Left lung (tissue), 10 donors: Measurements from ENCODE around the gene DNAH2. TPM values are rescaled to one million over a fixed set of nuclear protein-coding genes. Genes with fewer than 3 reads are reported as not detected.
"Not testable (repeated sequence)": the region's sequence is repeated elsewhere in the genome, so short reads cannot be mapped to it uniquely, and the experiment has no call there.

ENCODE experiments used
- ATAC-seq: fragments of 200-7000 bp; cut with Tn5 transposase; one replicate; pipeline ENCODE4 v1.9.1; 2020; ENCODE audit warnings: moderate library complexity
- DNase-seq, 4 donors: peaks; one replicate each; pipeline ENCODE4 v3.0.0-alpha.2; 2013 to 2020
- H3K27ac ChIP-seq, 2 donors: fragments of 200-600 bp; sonication (generic) in 1 of 2; one replicate each; pipeline versions ENCODE4 v1.5.0 to v1.8.0; 2020 to 2021
- H3K27me3 ChIP-seq, 2 donors: fragments of 200-600 bp; sonication (generic) in 1 of 2; one replicate each; pipeline versions ENCODE4 v1.5.0 to v1.8.0; 2020 to 2021
- H3K36me3 ChIP-seq, 2 donors: fragments of 200-600 bp; sonication (generic) in 1 of 2; one replicate each; pipeline versions ENCODE4 v1.5.0 to v1.8.0; 2020 to 2021
- H3K4me1 ChIP-seq, 2 donors: fragments of 200-600 bp; one replicate each; pipeline ENCODE4 v1.8.0; 2021
- H3K4me3 ChIP-seq, 2 donors: fragments of 200-600 bp; sonication (generic) in 1 of 2; one replicate each; pipeline versions ENCODE4 v1.5.0 to v1.8.0; 2020 to 2021; ENCODE audit warnings: mild to moderate bottlenecking in 1 of 2
- H3K9me3 ChIP-seq, 2 donors: fragments of 200-600 bp; sonication (generic) in 1 of 2; one replicate each; pipeline versions ENCODE4 v1.5.0 to v1.8.0; 2020 to 2021
- CTCF ChIP-seq, 2 donors: fragments of 200-600 bp; sonication (generic) in 1 of 2; IDR thresholded peaks; one replicate each; pipeline versions ENCODE4 v1.5.0 to v1.8.0; 2021; ENCODE audit warnings: antibody characterized with exemption in 2 of 2
- intact Hi-C, 2 donors: fragments of 100-400 bp; cut with DNase I; formaldehyde crosslinking; loops; one replicate each; pipeline versions ENCODE4 v1.11.2 to v1.14.2; 2022
- polyA plus RNA-seq, 6 donors: library from polyadenylated mRNA; unstranded; fragments of 120-200 nt; gene quantifications; one replicate each; pipeline ENCODE4 v1.2.1, GENCODE V29; 2013; ENCODE audit not compliant: insufficient read length in 6 of 6
- total RNA-seq, 2 donors: library from RNA; stranded (reverse); fragmentation: NEBNext Ultra II Directional; extraction: Animal tissue kit (Norgen Biotek cat#: 25700); gene quantifications; one replicate each; pipeline ENCODE4 v1.2.1, GENCODE V29; 2021
- donor health status: DM: no; HTN: yes; CAD: no.
- donor health status: DM: no; HTN: no; CAD: no.

The DNAH2 gene
- total and polyA plus RNA-seq, 8 donors = 0.67 to 4.5 (median 2.6) TPM

DNA sequence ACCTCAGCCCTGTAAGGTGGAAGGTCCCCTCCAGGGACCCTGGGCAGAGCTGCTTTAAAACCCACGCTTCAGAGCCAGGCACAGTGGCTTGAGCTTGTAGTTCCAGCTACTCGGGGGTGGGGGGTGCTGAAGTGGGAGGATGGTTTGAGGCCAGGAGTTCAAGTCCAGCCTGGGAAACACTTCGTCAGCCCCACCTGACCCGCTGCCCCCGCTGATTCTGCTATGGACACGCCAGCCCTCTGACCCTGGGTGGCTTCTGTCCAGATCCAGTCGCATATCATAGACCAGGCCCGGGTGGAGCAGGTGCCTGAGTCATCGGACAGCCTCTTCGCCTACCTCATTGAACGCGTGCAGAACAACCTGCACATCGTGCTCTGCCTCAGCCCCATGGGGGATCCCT, 81.3 kb downstream of the DNAH2 start:
- TF ChIP-seq CTCF (IDR thresholded peaks at IDR 0.05) = no peak
- H3K36me3 ChIP-seq = no peaks in the 10 kb centered on the region
- no peaks in the 10 kb centered on the region for H3K9me3 ChIP-seq
- intact Hi-C loops = no loop called here
- no peak overlapping the region for H3K27ac ChIP-seq
- H3K4me3 ChIP-seq = no peak overlapping the region
- ATAC-seq = no peak
- DNase-seq = no peak
- no peaks in the 10 kb centered on the region for H3K4me1 ChIP-seq
- no peaks in the 10 kb centered on the region for H3K27me3 ChIP-seq

DNA sequence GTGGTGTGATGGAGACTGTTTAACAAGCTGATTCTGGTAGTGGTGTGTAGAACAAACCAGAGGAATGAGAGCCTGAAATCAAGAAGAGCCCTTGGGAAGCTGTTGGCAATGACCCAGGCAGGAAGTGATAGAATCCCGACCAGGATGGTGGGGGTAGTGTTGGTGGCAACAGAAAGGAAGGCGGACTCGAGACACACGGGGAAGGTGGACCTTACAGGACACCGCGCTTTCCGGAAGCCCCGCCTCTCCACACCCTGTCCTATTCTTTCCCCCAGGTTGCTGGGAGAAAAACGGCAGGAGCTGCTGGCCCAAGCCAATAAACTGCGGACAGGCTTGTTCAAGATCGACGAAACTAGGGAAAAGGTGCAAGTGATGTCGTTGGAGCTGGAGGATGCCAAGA, 86.4 kb downstream of the DNAH2 start:
- no peak for TF ChIP-seq CTCF (IDR thresholded peaks at IDR 0.05)
- Histone ChIP-seq H3K4me1 (no peaks in the 10 kb centered on the region), H3K4me3 (no peak overlapping the region), H3K27ac (no peak overlapping the region), H3K9me3 (no peaks in the 10 kb centered on the region), H3K27me3 (peaks cover 0 to 4% of the 10 kb centered on the region in 2 donors), H3K36me3 (no peaks in the 10 kb centered on the region)
- DNase-seq (peak in 3 of 4 donors; percentile 54 to 79 (median 58)), ATAC-seq (peak; percentile 93)
- intact Hi-C loops = no loop called here

GRCh38 chr17:7806587-7806986, 89.0 kb downstream of the DNAH2 start:
- H3K36me3 ChIP-seq = no peaks in the 10 kb centered on the region
- H3K27me3 ChIP-seq = peaks cover 0 to 12% of the 10 kb centered on the region in 2 donors
- no peak overlapping the region for H3K4me3 ChIP-seq
- intact Hi-C loops = no loop called here
- H3K4me1 ChIP-seq = no peaks in the 10 kb centered on the region
- ATAC-seq (no peak), DNase-seq (no peak)
- H3K27ac ChIP-seq = no peak overlapping the region
- H3K9me3 ChIP-seq = no peaks in the 10 kb centered on the region
- no peak for TF ChIP-seq CTCF (IDR thresholded peaks at IDR 0.05)

DNA sequence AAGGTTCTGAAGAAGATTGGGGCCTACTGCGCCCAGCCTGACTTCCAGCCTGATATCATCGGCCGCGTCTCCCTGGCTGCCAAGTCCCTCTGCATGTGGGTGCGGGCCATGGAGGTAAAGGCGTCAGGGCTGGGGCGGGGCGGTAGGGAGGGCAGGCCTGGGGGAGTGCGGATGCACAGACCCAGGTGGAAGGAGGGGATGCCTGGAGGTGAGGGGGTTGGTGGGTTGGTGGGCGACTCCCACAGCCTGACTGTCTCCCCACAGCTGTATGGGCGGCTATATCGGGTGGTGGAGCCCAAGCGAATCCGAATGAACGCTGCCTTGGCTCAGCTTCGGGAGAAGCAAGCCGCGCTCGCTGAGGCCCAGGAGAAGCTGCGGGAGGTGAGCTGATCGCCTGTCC, 89.7 kb downstream of the DNAH2 start:
- H3K4me1 ChIP-seq = no peaks in the 10 kb centered on the region
- ATAC-seq = no peak
- intact Hi-C loops = no loop called here
- H3K36me3 ChIP-seq = no peaks in the 10 kb centered on the region
- no peak for TF ChIP-seq CTCF (IDR thresholded peaks at IDR 0.05)
- DNase-seq = no peak
- no peak overlapping the region for H3K27ac ChIP-seq
- H3K4me3 ChIP-seq = no peak overlapping the region
- peaks cover 0 to 12% of the 10 kb centered on the region in 2 donors for H3K27me3 ChIP-seq
- H3K9me3 ChIP-seq = no peaks in the 10 kb centered on the region

- ATAC-seq = peak; percentile 68
- TF ChIP-seq CTCF (IDR thresholded peaks at IDR 0.05) = no peak
Measured at GRCh38 chr17:7809086-7809790, 91.7 kb downstream of the DNAH2 start.

DNA sequence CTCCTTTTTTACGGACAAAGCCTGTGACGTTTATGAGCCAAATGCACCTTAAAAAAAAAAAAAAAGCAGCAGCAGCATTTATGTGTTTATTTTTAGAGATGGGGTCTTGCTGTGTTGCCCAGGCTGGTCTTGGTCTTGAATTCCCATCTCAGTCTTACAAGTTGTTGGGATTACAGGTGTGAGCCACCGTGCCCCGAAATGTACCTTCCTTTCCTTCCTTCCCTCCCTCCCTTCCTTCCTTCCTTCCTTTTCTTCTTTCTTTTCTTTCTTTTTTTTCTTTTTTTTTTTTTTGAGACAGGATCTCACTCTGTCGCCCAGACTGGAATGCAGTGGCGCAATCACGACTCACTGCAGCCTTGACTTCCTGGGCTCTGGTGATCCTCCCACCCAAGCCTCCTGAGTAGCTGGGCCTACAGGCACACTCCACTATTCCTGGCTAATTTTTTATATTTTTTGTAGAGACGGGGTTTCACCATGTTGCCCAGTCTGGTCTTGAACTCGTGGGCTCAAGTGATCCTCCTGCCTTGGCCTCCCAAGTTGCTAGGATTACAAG, 92.3 kb downstream of the DNAH2 start:
- DNase-seq, H3K36me3 ChIP-seq, intact Hi-C loops, H3K9me3 ChIP-seq, H3K4me3 ChIP-seq, H3K4me1 ChIP-seq, H3K27ac ChIP-seq: not testable (repeated sequence)
- H3K27me3 ChIP-seq = peaks cover 0 to 12% of the 10 kb centered on the region in 2 donors
- peak; percentile 23 for ATAC-seq

More at GRCh38 chr17:7809086-7809790, 91.7 kb downstream of the DNAH2 start:
- no peaks in the 10 kb centered on the region for H3K4me1 ChIP-seq
- no peak overlapping the region for H3K27ac ChIP-seq
- H3K9me3 ChIP-seq = no peaks in the 10 kb centered on the region
- peaks cover 0 to 12% of the 10 kb centered on the region in 2 donors for H3K27me3 ChIP-seq
- intact Hi-C loops = no loop called here
- no peaks in the 10 kb centered on the region for H3K36me3 ChIP-seq
- H3K4me3 ChIP-seq = no peak overlapping the region
- no peak for DNase-seq
